HG02970 (cell line): ENCODE measurements around the gene SLC25A13.
A peak's percentile ranks its signal among the peaks of the same experiment; 100 is the strongest.
"Not testable (repeated sequence)": the region's sequence is repeated elsewhere in the genome, so short reads cannot be mapped to it uniquely, and the experiment has no call there.

Source experiments
- ATAC-seq: cut with Tn5 transposase; IDR thresholded peaks from one replicate; pipeline ENCODE4 v1.9.1; 2021; ENCODE audit warnings: mild to moderate bottlenecking, moderate library complexity, moderate number of reproducible peaks; ENCODE audit not compliant: unreplicated experiment, low FRiP score

SLC25A13 gene

DNA sequence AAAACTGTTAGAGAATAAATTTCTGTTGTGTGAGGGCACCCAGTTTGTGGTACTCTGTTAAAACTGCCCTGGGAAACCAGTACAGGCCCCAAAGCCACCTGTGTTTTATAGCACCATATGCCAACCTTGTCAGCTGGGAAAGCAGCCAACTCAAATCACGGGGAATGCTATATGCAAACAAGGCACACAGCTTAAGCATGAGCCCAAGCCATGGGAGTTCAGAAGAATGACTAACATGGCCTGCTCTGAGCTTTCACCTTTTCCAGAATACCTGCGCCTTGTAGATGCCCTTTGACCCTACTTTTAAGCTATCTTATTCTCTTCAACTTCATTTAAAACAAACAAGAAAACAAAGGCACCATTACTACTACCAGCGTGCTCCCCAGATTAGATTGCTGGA is 5.5 kb upstream of the SLC25A13 start:
- ATAC-seq, result no peak

DNA sequence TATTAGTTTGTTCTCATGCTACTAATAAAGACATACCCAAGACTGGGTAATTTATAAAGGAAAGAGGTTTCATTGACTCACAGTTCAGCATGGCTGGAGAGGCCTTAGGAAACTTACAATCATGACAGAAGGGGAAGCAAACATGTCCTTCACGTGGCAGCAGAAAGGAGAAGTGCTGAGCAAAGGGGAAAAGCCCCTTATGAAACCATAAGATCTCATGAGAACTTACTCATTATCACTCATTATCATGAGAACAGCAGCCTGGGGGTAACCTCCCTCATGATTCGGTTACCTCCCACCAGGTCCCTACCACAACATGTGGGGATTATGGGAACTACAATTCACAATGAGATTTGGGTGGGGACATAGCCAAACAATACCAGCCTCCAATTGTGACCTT is 4.9 kb upstream of the SLC25A13 start:
- not testable (repeated sequence) for ATAC-seq

DNA sequence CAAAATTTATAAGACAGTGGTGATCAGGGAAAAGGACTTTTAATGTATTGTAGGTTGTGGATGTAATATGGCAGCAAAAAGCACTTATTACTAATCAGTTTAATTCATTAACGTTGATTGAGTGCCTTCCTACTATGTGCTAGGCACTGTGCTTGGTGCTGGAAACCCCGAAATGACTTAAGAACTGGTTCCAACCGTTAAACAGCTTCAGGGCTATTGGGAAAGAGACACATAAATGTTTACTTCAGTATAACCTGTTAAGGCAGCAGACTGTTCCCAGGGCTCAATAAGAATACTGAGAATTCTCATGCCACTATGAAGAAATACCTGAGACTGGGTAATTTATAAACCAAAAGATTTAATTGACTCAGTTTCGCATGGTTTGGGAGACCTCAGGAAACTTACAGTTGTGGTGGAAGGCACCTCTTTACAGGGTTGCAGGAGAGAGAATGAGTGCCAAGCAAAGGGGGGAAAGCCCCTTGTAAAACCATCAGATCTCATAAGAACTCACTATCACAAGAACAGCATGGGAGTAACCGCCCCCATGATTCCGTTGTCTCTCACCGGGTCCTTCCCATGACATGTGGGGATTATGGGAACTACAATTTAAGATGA is 1.1 kb upstream of the SLC25A13 start:
- no peak for ATAC-seq

- no peak for ATAC-seq
Observed at GRCh38 chr7:96322373-96322695, 436 bp upstream of the SLC25A13 start.

DNA sequence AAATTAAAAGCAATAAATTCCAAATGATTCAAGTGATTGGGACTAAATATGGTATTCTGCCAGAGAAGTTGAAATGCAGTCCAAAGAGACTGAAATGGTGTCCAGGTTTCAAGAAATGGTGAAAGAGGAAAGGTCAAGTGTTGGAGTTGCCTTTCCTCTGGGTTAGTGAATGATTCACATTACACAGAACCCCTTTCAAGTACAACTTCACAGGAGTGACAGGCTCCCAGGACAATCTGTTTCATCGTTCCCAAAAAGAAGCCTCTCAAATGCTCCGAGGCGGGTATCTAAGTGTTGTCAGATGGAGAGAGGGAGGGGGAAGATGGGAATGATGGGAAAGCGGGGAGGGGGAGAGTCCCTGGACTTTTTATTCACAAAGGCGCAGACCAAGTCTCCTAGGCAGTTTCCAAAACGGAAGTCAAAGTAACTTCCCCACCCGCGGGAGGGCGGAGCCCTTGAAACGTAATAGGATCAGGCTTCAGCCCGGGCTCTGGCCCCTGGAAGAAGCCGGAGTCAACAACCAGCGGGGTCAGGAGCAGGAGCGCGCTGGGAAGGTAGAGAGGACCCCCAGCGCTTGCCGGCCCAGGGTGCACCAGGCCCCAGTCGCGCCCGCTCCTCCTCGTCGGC is 754 bp downstream of the SLC25A13 start:
- ATAC-seq, result peak; percentile 41

GRCh38 chr7:96320442-96320841 is 1.5 kb downstream of the SLC25A13 start:
- ATAC-seq, result peak; percentile 22

DNA sequence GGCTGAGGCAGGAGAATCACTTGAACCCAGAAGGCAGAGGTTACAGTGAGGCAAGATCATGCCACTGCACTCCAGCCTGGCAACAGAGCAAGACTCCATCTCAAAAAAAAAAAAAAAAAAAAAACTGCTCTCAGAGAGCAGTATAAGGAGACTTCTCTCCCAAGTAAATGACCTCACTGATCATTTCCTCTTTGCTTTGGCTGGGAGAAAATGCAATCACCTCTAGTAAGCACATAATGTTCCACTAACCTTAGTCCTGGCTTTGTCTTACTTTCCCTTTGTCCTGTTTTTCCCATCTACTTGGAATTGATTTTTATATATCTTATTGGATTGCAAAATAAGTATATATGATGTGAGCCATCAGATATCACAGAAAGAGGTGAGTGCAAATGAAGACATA is 2.5 kb downstream of the SLC25A13 start:
- ATAC-seq, result no peak

- ATAC-seq, result no peak
Observed at GRCh38 chr7:96316949-96317348, 4.9 kb downstream of the SLC25A13 start.

DNA sequence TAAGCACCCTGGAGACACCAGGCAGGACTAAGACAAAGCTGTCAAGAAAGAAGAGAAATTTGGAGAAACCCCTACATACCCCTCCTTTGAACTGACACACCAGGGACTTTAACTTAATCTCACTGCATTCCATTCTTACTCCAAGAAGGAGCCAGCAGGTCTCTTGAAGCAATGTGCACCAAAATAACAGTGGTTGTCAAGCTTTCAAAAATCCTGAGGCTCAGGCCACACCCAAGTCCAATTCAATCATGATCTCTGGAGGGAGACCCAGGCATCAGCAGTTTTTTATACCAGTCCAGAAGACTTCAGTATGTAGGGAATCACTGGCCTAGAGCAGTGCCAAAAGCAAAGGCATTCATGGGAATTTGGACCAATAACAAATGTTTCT is 6.8 kb downstream of the SLC25A13 start:
- no peak for ATAC-seq

GRCh38 chr7:96314402-96315124 is 7.3 kb downstream of the SLC25A13 start:
- no peak for ATAC-seq

- no peak for ATAC-seq
Observed at GRCh38 chr7:96313940-96314339, 8.0 kb downstream of the SLC25A13 start.

DNA sequence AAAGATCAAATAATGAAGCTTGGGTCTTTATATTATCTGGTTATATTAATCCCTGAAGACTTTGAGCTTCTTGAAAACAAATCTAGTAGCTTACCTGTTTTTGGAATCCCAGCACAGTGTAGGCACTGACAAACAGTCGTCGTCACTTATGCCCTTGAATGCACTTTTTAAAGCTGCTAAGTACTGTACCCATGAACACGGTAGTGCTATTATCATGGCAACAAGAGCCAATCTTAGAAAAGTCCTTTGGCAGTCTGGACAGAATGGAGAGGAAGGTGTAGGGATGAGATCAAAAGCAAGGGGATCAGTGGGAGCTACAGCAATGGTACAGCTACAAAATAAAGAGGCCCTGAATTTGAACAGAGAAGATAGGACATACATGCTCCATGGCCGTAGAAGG is 9.4 kb downstream of the SLC25A13 start:
- no peak for ATAC-seq

GRCh38 chr7:96311967-96312366 is 9.9 kb downstream of the SLC25A13 start:
- no peak for ATAC-seq

GRCh38 chr7:96310110-96310509 is 11.8 kb downstream of the SLC25A13 start:
- ATAC-seq, result no peak

DNA sequence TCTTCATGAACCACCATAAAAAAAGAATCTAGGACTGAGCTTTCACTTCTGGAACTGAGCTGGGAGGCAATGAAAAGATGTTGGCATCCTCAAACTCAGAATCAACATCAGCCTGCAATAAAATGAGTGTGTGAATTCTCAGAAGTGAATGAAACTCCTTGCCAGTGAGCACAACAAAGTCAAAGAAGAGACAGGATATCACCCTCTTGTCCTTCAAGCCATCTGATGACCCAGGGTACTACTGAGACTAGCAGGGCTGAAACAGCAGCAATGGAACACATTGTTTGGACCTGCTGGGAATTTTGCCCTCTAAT is 13.0 kb downstream of the SLC25A13 start:
- ATAC-seq, result no peak

- ATAC-seq, result no peak
Observed at GRCh38 chr7:96308253-96308949, 13.5 kb downstream of the SLC25A13 start.

DNA sequence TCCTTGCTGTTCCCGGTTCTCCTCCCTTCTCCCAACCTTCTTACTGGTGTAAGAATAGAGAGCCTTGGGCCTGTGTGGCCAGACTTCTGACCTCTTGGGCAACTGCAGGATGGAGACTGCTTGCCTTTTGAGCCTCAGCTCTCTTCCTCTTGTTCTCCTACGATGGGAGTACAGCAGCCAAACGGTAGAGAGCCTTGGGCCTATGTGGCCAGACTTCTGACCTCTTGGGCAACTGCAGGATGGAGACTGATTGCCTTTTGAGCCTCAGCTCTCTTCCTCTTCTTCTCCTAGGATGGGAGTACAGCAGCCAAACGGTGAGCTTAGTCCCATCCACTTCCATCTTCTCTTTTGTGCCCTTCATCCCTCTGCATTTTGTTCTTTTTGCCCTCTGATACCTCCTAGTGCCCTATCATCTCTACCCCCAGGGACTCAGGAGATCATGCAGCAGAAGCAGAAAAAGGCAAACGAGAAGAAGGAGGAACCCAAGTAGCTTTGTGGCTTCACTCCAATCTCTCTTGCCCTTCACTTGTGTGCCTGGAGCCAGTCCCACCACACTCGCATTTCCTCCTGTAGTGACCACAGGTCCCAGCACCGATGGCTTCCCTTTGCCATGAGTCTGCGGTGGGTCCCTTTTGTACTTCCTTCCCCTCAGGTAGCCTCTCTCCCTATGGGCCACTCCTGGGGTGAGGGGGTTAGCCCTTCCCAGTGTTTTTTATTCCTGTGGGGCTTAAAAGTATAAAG is 15.3 kb downstream of the SLC25A13 start:
- no peak for ATAC-seq

DNA sequence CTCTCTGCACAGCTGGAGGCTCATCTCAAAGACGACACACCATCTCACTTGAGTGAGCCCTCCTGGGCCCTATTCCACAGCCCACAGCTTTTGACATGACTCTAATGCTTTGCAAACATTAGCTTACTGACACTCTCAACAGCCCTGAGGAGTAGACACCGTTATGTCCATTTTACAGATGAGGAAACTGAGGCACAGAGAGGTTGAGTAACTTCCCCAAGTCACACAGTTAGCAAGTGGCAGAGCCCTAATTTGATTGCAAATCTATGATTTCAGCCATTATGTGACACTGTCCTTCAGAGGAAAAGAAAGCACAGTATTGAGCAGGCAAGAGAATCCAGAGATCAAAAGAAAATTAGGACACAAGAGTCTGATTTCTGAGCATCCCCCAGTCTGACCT is 16.0 kb downstream of the SLC25A13 start:
- ATAC-seq, result no peak

DNA sequence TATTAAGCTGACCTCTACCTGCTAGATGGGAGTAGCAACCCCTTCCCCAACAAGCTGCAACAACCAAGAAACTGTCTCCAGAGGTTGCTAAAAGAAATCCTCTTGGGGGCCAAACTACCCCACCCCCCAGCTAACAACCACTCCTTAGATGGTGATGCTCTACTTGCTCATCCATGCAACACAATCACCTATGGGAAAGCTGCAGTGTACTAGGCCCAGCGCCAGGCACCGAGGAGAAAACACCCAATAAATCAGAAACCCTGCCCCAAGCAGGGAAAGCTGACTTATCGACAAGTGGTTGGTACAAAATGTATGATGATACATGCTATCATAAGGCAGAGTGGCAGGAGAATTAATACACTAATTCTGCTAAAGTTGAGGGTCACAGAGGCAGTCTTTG is 17.3 kb downstream of the SLC25A13 start:
- ATAC-seq, result no peak

- ATAC-seq, result no peak
Observed at GRCh38 chr7:96303686-96304443, 18.0 kb downstream of the SLC25A13 start.
